GM18498 (cell line): ENCODE measurements around the gene HNRNPA1.

ENCODE experiments used
- ATAC-seq: cut with Tn5 transposase; IDR thresholded peaks from one replicate; pipeline ENCODE4 v1.9.1; 2021; ENCODE audit warnings: mild to moderate bottlenecking, moderate library complexity; ENCODE audit not compliant: unreplicated experiment

HNRNPA1 gene

GRCh38 chr12:54333420-54334034 lies 53.0 kb downstream of the HNRNPA1 start:
- no peak for ATAC-seq
